Cardiac muscle cell (in vitro differentiated cells and primary cell): ENCODE data around the gene MMP11. TPM values are rescaled to one million over a fixed set of nuclear protein-coding genes. Genes with fewer than 3 reads are reported as not detected.

Experiments used
- DNase-seq, 2 donors: peaks; one replicate each; pipeline versions ENCODE4 v3.0.0 to v3.0.0-alpha.2; 2010 to 2017; ENCODE audit warnings: low read depth in 1 of 2, low spot score in 1 of 2
- H3K27ac ChIP-seq: fragments of 200-600 bp; sonication (generic); 2 replicates; pipeline ENCODE4 v1.5.1; 2016
- H3K27me3 ChIP-seq: fragments of 200-600 bp; sonication (generic); 2 replicates; pipeline ENCODE4 v1.6.0; 2016; ENCODE audit warnings: control low read depth
- H3K36me3 ChIP-seq: fragments of 200-600 bp; sonication (generic); 2 replicates; pipeline ENCODE4 v1.5.1; 2016; ENCODE audit warnings: control low read depth
- H3K4me1 ChIP-seq: fragments of 200-600 bp; sonication (generic); 2 replicates; pipeline ENCODE4 v1.8.1; 2017; ENCODE audit warnings: low read depth, mild to moderate bottlenecking, mixed run types
- H3K4me3 ChIP-seq: fragments of 200-600 bp; sonication (generic); 2 replicates; pipeline ENCODE4 v1.5.1; 2016; ENCODE audit warnings: mild to moderate bottlenecking
- H3K9me3 ChIP-seq: fragments of 200-600 bp; sonication (generic); 2 replicates; pipeline ENCODE4 v1.5.1; 2017; ENCODE audit warnings: low read depth, mild to moderate bottlenecking, control low read depth
- CTCF ChIP-seq: IDR thresholded peaks from 2 replicates; pipeline ENCODE4 v1.5.1; 2012; ENCODE audit warnings: low read depth, mild to moderate bottlenecking, low read length
- polyA plus RNA-seq: library from polyadenylated mRNA; unstranded; fragments of >200 nt; fragmentation: Nextera tagmentation; extraction: Ambion mirVana; gene quantifications from 2 replicates; pipeline ENCODE4 v1.2.1, GENCODE V29; 2016
- total RNA-seq: library from RNA; depleted of rRNA; stranded (reverse); fragments of >200 nt; gene quantifications from 2 replicates; pipeline ENCODE4 v1.2.3, GENCODE V29; 2016

The MMP11 gene
- total and polyA plus RNA-seq, 2 experiments from 2014 or later = 39.0 to 71.2 TPM

GRCh38 chr22:23754980-23755636, 17.5 kb upstream of the MMP11 start:
- Histone ChIP-seq H3K4me1 (peaks cover 4% of the 10 kb centered on the region), H3K9me3 (no peaks in the 10 kb centered on the region), H3K36me3 (no peaks in the 10 kb centered on the region), H3K27me3 (no peaks in the 10 kb centered on the region), H3K4me3 (no peak overlapping the region), H3K27ac (no peak overlapping the region)
- no peak for TF ChIP-seq CTCF
- DNase-seq = peak in 1 of 2 donors; percentile 41

GRCh38 chr22:23755711-23756110, 16.9 kb upstream of the MMP11 start:
- TF ChIP-seq CTCF = no peak
- H3K4me1 ChIP-seq = no peaks in the 10 kb centered on the region
- no peak for DNase-seq

GRCh38 chr22:23756891-23757290, 15.8 kb upstream of the MMP11 start:
- DNase-seq = no peak
- no peak overlapping the region for H3K4me3 ChIP-seq
- H3K36me3 ChIP-seq = no peaks in the 10 kb centered on the region
- no peaks in the 10 kb centered on the region for H3K27me3 ChIP-seq
- TF ChIP-seq CTCF = no peak
- H3K27ac ChIP-seq = no peak overlapping the region
- no peaks in the 10 kb centered on the region for H3K9me3 ChIP-seq
- no peaks in the 10 kb centered on the region for H3K4me1 ChIP-seq

More at GRCh38 chr22:23755711-23756110, 16.9 kb upstream of the MMP11 start:
- Histone ChIP-seq H3K4me3 (no peak overlapping the region), H3K36me3 (no peaks in the 10 kb centered on the region), H3K9me3 (no peaks in the 10 kb centered on the region), H3K27ac (no peak overlapping the region), H3K27me3 (no peaks in the 10 kb centered on the region)

GRCh38 chr22:23759566-23759965, 13.1 kb upstream of the MMP11 start:
- peaks cover 11% of the 10 kb centered on the region for H3K4me1 ChIP-seq
- H3K4me3 ChIP-seq = no peak overlapping the region
- no peak for TF ChIP-seq CTCF
- H3K27ac ChIP-seq = no peak overlapping the region
- no peaks in the 10 kb centered on the region for H3K27me3 ChIP-seq
- H3K36me3 ChIP-seq = no peaks in the 10 kb centered on the region
- no peaks in the 10 kb centered on the region for H3K9me3 ChIP-seq
- DNase-seq = no peak

- Histone ChIP-seq H3K27me3 (no peaks in the 10 kb centered on the region), H3K4me1 (peaks cover 11% of the 10 kb centered on the region), H3K36me3 (no peaks in the 10 kb centered on the region), H3K4me3 (no peak overlapping the region), H3K9me3 (no peaks in the 10 kb centered on the region), H3K27ac (no peak overlapping the region)
- no peak for TF ChIP-seq CTCF
- no peak for DNase-seq
These were observed 12.6 kb upstream of the MMP11 start for GRCh38 chr22:23760056-23760455.
